GM23248 (cell line): ENCODE data around the gene SLC25A11. TPM values are rescaled to one million over a fixed set of nuclear protein-coding genes. Genes with fewer than 3 reads are reported as not detected.

Source experiments
- DNase-seq: peaks from one replicate; pipeline ENCODE4 v3.0.0-alpha.2; 2015
- H2AFZ ChIP-seq: fragments of 200-600 bp; sonication (generic); 2 replicates; pipeline ENCODE4 v1.6.1; 2016; ENCODE audit warnings: antibody characterized with exemption
- H3F3A ChIP-seq: fragments of 200-600 bp; sonication (generic); 2 replicates; pipeline ENCODE4 v1.6.1; 2016; ENCODE audit warnings: mild to moderate bottlenecking, antibody characterized with exemption, mixed run types; ENCODE audit not compliant: insufficient read depth
- H3K27ac ChIP-seq: fragments of 200-600 bp; sonication (generic); 2 replicates; pipeline ENCODE4 v1.5.1; 2016; ENCODE audit warnings: mild to moderate bottlenecking
- H3K27me3 ChIP-seq: fragments of 200-600 bp; sonication (generic); replicated peaks from 2 replicates; pipeline ENCODE4 v1.6.1; 2016; ENCODE audit warnings: mild to moderate bottlenecking; ENCODE audit not compliant: insufficient read depth
- H3K36me3 ChIP-seq: fragments of 200-600 bp; sonication (generic); 2 replicates; pipeline ENCODE4 v1.6.1; 2016; ENCODE audit warnings: low read depth, mild to moderate bottlenecking
- H3K4me1 ChIP-seq: fragments of 200-600 bp; sonication (generic); 2 replicates; pipeline ENCODE4 v1.6.1; 2016; ENCODE audit warnings: mild to moderate bottlenecking; ENCODE audit not compliant: insufficient read depth
- H3K4me2 ChIP-seq: fragments of 200-600 bp; sonication (generic); one replicate; pipeline ENCODE4 v1.6.1; 2016; ENCODE audit warnings: mild to moderate bottlenecking; ENCODE audit not compliant: unreplicated experiment
- H3K4me3 ChIP-seq: fragments of 200-600 bp; sonication (generic); 2 replicates; pipeline ENCODE4 v1.5.1; 2016; ENCODE audit warnings: mild to moderate bottlenecking
- H3K79me2 ChIP-seq: fragments of 200-600 bp; sonication (generic); 2 replicates; pipeline ENCODE4 v1.6.1; 2016; ENCODE audit warnings: mild to moderate bottlenecking; ENCODE audit not compliant: insufficient read depth
- H3K9ac ChIP-seq: fragments of 200-600 bp; sonication (generic); 2 replicates; pipeline ENCODE4 v1.6.1; 2016; ENCODE audit warnings: mild to moderate bottlenecking
- H3K9me2 ChIP-seq: fragments of 200-600 bp; sonication (generic); 2 replicates; pipeline ENCODE4 v1.6.1; 2016; ENCODE audit warnings: mixed run types, mild to moderate bottlenecking, moderate library complexity; ENCODE audit not compliant: insufficient read depth
- H3K9me3 ChIP-seq: fragments of 200-600 bp; sonication (generic); one replicate; pipeline ENCODE4 v1.6.1; 2017; ENCODE audit warnings: low read depth
- H4K20me1 ChIP-seq: fragments of 200-600 bp; sonication (generic); 2 replicates; pipeline ENCODE4 v1.6.0; 2016; ENCODE audit not compliant: insufficient read depth
- EZH2 ChIP-seq: fragments of 200-600 bp; sonication (generic); IDR thresholded peaks from 2 replicates; pipeline ENCODE4 v1.6.1; 2018; ENCODE audit warnings: antibody characterized with exemption, mild to moderate bottlenecking; ENCODE audit not compliant: insufficient read depth, poor library complexity, severe bottlenecking
- EZH2phosphoT487 ChIP-seq: fragments of 200-600 bp; sonication (generic); IDR thresholded peaks from 2 replicates; pipeline ENCODE4 v1.6.1; 2018; ENCODE audit warnings: antibody characterized with exemption, moderate library complexity, mild to moderate bottlenecking, low read depth; ENCODE audit not compliant: insufficient read depth
- WGBS, 2 experiments: methylation state at CpG; one replicate each; pipeline ENCODE4 v1.1.6; 2015 to 2017; ENCODE audit warnings: low lambda C conversion rate in 2 of 2, low coverage in 1 of 2; ENCODE audit errors: missing lambda C conversion rate in 2 of 2; 5-methylcytosine and 5-hydroxymethylcytosine counted together
- in situ Hi-C: fragments of 300-500 bp; cut with MboI; formaldehyde crosslinking; loops from 2 replicates; pipeline ENCODE4 v1.15.0; 2020
- polyA plus RNA-seq: library from polyadenylated mRNA; unstranded; fragments of >200 nt; fragmentation: Nextera tagmentation; extraction: Ambion mirVana; gene quantifications from 2 replicates; pipeline ENCODE4 v1.2.1, GENCODE V29; 2016
- total RNA-seq: library from RNA; depleted of rRNA; stranded (reverse); fragments of >200 nt; shearing (Covaris generic); gene quantifications from 2 replicates; pipeline ENCODE4 v1.2.3, GENCODE V29; 2014

SLC25A11 gene
- total and polyA plus RNA-seq, 2 experiments from 2014 or later, result 68.5 to 71.4 TPM

DNA sequence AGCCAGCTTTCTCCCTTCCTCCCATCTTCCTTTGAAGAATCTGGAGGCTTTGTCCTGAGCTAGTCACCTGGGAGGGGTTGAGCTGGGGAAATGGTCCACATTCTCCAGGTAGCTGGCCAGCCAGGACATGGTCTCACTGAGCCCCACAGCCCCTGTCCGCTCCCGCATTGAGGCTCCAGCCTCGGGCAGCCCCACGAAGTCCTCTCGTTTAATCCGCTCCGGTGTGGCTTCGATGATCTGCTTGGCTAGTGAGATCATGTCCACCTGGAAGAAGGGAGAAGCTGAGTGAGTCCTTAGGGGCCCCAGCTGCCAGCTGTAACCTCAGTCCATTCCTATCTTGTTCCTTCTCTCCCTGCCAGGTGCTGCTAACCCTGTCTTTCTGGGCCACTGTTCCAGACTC is 30.4 kb upstream of the SLC25A11 start:
- H3F3A ChIP-seq, result peaks cover 45% of the 10 kb centered on the region
- no peaks in the 10 kb centered on the region for H3K9me3 ChIP-seq
- H3K4me2 ChIP-seq, result no peak overlapping the region
- H3K9ac ChIP-seq, result peak overlapping the region; percentile 91
- peaks cover 24% of the 10 kb centered on the region for H3K4me1 ChIP-seq
- H3K9me2 ChIP-seq, result no peaks in the 10 kb centered on the region
- TF ChIP-seq EZH2phosphoT487 (no peak), EZH2 (no peak)
- in situ Hi-C loops, result no loop called here
- no peak overlapping the region for H2AFZ ChIP-seq
- no peak overlapping the region for H3K4me3 ChIP-seq
- peak overlapping the region; percentile 96 for H3K27ac ChIP-seq
- WGBS, 2 experiments, result 93 to 95% methylated on average over 8 of the region's 8 CpGs
- no peak for DNase-seq
- no peaks in the 10 kb centered on the region for H3K27me3 ChIP-seq
- peaks cover 9% of the 10 kb centered on the region for H3K79me2 ChIP-seq
- no peaks in the 10 kb centered on the region; the same call in 1 of the 2 replicates for H3K36me3 ChIP-seq
- no peaks in the 10 kb centered on the region for H4K20me1 ChIP-seq

DNA sequence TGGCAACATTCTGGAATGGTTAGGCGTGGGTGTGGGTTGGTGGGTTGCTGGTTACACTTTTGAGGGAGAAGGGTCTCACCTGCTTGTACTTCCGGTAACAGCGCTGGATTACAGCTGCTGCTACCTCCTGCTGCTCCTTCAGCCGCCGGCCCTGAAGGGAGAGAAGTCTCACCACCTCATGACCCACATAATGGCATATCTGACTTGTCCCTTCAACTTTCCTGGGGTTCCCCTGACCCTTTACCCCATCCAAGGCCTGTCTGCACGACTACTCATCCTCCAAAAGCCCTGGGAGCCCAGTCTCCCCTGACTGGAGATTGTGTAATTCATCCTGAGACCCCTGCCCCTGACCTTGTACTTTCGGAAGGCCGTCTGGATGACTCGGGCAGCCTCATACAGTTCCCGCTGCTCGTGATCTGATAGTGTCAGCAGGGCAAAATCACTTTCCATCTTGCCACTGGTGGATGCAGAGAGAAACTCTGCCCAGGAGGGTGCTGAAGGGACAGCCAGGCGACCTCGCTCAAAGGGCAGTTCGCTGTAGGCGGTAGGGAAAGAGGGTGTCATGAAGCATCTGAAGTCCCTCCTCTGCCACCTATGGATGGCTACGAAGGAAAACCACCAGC is 29.8 kb upstream of the SLC25A11 start:
- H3K9ac ChIP-seq, result peak overlapping the region; percentile 91
- H3F3A ChIP-seq, result peaks cover 45% of the 10 kb centered on the region
- no peak for TF ChIP-seq EZH2
- TF ChIP-seq EZH2phosphoT487, result no peak
- peaks cover 15% of the 10 kb centered on the region for H3K79me2 ChIP-seq
- WGBS, 2 experiments, result 81 to 82% methylated on average over 16 of the region's 16 CpGs
- no peaks in the 10 kb centered on the region for H4K20me1 ChIP-seq
- no peaks in the 10 kb centered on the region; the same call in 1 of the 2 replicates for H3K36me3 ChIP-seq
- H3K4me1 ChIP-seq, result peaks cover 24% of the 10 kb centered on the region
- peak overlapping the region; percentile 87 for H3K4me2 ChIP-seq
- peak overlapping the region; percentile 96 for H3K27ac ChIP-seq
- H3K27me3 ChIP-seq, result no peaks in the 10 kb centered on the region
- in situ Hi-C loops, result no loop called here
- H3K9me3 ChIP-seq, result no peaks in the 10 kb centered on the region
- H2AFZ ChIP-seq, result no peak overlapping the region
- no peak overlapping the region; the same call in 1 of the 2 replicates for H3K4me3 ChIP-seq
- DNase-seq, result peak; percentile 65
- no peaks in the 10 kb centered on the region for H3K9me2 ChIP-seq

DNA sequence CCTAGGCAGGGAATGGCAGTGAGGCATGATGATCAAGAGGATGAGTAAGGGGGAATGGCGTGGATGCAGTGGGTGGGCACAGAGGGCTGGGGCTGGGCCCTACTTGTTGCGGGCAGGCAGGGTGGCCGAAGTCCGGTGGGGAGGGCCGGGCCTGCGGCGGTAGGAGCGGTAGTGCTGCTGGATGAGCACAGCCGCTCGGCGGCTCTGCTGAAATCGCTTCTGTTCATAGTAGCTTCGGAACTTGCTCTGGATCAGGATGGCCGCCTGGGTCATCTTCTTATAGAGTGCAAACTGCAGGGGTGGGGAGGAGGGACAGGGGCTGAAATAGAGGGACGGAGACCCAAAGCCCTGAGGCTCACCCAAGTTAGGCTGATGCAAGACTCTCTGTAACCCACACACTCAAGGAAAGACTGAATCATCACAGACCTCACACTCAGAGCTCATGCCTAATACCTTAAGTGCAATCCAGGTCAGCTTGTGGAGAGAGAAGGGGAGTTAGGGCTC is 29.3 kb upstream of the SLC25A11 start:
- Histone ChIP-seq H3K27ac (peak overlapping the region; percentile 96), H3K4me3 (peak overlapping the region; percentile 85), H3K36me3 (no peaks in the 10 kb centered on the region), H3K27me3 (no peaks in the 10 kb centered on the region), H3K4me2 (peak overlapping the region; percentile 87), H3F3A (peaks cover 45% of the 10 kb centered on the region), H2AFZ (no peak overlapping the region), H3K9ac (peak overlapping the region; percentile 91), H3K9me3 (no peaks in the 10 kb centered on the region), H4K20me1 (no peaks in the 10 kb centered on the region), H3K9me2 (no peaks in the 10 kb centered on the region), H3K79me2 (peaks cover 19% of the 10 kb centered on the region), H3K4me1 (peaks cover 24% of the 10 kb centered on the region)
- no peak for TF ChIP-seq EZH2
- no peak for TF ChIP-seq EZH2phosphoT487
- peak; percentile 93 for DNase-seq
- in situ Hi-C loops, result no loop called here
- WGBS, 2 experiments, result 79 to 81% methylated on average over 11 to 15 of the region's 15 CpGs

DNA sequence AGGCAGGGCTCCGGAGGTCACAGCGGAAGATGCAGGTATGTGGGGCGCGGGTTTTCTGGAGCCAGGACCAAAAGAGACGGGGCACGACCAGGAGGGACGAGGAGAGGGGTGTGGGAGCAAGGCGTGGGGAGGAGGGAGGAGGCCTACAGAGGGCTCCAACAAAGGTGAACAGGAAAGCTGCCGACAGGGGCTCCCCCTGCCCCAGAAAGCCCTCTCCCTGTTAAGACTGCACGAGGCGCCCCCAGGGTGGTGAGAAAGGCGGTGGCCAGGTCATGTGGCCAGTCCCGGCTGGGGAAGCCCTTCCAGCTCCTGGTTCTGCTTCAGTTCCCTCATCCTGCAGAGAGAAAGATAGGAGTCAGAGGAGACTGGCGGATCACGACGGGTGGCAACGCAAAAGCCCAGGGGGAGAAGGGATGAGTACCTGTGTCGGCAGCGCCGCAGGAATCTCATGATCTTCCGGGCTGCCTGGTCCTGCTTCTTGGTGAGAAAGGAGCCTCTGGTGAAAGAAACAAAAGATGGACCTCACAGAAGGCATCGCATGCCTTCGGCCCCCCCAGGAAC is 28.7 kb upstream of the SLC25A11 start:
- Histone ChIP-seq H3F3A (peaks cover 45% of the 10 kb centered on the region), H3K4me3 (peak overlapping the region; percentile 85), H3K4me2 (peak overlapping the region; percentile 87), H3K36me3 (no peaks in the 10 kb centered on the region), H3K9me2 (no peaks in the 10 kb centered on the region), H3K79me2 (peaks cover 24% of the 10 kb centered on the region), H3K9me3 (no peaks in the 10 kb centered on the region), H3K27ac (peak overlapping the region; percentile 96), H3K4me1 (peaks cover 24% of the 10 kb centered on the region), H3K27me3 (no peaks in the 10 kb centered on the region), H2AFZ (0 out of 2 replicates have a peak overlapping the region, but pooled peaks have one; percentile 43), H3K9ac (peak overlapping the region; percentile 91), H4K20me1 (no peaks in the 10 kb centered on the region)
- in situ Hi-C loops, result no loop called here
- peak; percentile 37 for DNase-seq
- TF ChIP-seq EZH2, result no peak
- WGBS, 2 experiments, result 46 to 52% methylated on average over 21 to 23 of the region's 23 CpGs
